ENCODE results near the gene RBCK1.

DNA sequence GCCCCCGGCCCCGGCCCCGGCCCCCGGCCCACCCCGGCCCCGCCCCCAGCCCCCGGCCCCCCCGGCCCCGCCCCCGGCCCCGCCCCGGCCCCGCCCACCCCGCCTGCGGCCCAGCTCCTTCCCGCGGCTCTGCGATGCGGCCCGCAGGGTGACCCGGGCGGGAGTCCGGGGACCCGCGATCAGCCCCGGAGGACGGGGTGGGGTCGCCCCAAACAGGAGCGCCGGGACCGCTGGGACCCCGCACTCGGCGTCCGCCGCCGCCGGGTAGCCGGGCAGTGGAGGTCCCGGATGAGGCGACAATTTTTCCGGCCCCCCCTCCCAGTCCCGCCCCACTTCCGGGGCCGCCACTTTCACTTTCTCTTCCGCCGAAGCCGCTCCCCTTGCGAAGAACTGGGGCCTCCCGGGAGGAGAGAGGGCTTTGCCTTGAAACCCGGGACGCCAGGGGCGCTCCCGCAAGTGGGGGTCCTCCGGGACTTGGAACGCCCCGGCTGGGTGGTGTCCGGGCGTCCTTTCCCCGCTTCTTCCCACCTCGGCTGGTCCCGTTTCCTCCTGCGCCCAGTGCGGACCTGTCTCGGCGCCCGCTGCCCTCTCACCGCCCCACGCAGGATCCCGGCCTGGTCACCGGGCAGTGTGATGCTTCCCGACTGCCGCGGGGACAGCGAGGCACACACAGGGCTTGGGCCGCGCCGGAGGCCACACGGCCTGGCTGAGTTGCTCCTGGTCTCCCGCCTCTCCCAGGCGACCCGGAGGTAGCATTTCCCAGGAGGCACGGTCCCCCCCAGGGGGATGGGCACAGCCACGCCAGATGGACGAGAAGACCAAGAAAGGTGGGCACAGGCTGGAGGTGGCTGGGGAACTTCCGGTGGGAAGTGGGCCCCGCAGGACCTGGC is at the start of gene RBCK1:
- TF ChIP-seq CTCF (IDR thresholded peaks at IDR 0.05) (no peak), EZH2 (IDR thresholded peaks at IDR 0.05; ENCODE audit: borderline replicate concordance, insufficient read depth, low read depth, low read length, poor library complexity, severe bottlenecking) (no peak)

Measured in B cell (primary cell).